ENCODE data around the gene GLIS2.
A peak's percentile ranks its signal among the peaks of the same experiment; 100 is the strongest.

GLIS2 gene

DNA sequence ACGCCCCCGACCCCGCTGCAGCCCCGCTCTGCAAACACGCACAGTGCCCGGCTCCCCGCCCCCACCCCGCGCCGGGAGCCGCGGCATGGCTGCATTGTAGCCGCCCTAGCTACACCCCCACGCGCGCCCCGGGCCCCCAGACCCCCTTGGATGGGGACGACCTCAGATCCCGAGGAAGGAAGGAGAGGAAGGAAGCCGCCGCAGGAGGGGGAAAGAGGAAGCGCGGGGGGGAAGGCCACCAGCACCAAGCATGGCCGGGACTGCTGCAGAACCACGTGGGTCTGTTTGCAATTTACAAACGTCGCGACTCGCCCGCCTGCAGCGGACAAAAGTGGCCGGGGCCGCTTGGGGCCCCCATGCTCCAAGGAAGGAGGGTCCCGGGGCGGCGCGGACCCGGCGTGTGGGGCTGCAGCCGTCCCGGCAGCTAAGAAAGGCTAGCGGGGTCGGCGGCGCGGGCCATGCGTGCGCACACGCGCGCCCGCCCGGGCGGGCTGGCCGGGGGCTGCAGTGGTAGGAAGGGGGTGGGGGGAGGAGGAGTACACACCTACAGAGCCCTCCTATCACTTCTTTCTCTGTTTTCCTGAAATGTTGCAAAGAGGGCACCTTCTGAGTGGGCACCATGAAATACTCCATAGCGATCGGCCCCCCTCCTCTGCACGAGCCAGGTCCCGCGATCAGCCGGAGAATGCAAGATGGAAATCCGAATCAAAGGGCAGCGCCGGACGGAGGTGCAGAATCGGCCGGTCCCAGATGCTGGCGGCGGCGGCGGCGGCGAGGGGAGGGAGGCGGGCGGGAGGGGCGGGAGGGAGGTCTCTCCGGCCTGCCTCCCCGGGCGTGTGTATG is 43.5 kb upstream of the GLIS2 start:
- DNase-seq (ENCODE audit: low spot score): peak; percentile 73
- in situ Hi-C loops (cut with MboI; ENCODE audit: low sequenced_read_pairs, unreplicated experiment): no loop called here
- TF ChIP-seq, protein P1, sequence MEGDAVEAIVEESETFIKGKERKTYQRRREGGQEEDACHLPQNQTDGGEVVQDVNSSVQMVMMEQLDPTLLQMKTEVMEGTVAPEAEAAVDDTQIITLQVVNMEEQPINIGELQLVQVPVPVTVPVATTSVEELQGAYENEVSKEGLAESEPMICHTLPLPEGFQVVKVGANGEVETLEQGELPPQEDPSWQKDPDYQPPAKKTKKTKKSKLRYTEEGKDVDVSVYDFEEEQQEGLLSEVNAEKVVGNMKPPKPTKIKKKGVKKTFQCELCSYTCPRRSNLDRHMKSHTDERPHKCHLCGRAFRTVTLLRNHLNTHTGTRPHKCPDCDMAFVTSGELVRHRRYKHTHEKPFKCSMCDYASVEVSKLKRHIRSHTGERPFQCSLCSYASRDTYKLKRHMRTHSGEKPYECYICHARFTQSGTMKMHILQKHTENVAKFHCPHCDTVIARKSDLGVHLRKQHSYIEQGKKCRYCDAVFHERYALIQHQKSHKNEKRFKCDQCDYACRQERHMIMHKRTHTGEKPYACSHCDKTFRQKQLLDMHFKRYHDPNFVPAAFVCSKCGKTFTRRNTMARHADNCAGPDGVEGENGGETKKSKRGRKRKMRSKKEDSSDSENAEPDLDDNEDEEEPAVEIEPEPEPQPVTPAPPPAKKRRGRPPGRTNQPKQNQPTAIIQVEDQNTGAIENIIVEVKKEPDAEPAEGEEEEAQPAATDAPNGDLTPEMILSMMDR (IDR thresholded peaks at IDR 0.05; ENCODE audit: borderline replicate concordance, control extremely low read depth, extremely low read depth, insufficient read depth, missing control alignments): no peak

DNA sequence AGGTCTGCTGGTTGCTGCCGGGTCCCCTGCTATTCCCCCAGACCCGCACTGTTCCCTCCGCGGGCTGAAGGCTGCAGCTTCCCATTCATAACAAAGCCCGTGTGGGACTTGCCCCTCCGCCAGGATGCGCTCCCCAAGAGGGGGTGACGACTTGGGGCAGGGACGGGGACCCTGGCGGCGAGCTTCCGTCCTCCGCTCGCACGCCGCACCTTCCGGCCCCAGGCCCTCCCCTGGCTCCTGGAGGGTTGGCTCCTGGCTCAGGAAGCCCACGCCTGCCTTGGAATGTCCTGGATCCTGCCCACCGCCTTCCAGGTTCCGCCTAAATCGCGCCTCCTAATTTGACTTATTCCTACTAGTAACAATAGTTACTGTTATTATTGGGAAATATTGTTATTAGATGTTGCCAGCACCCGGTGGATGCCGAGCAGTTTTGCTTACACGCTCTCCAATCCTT is 42.0 kb upstream of the GLIS2 start:
- TF ChIP-seq, protein P1 (IDR thresholded peaks at IDR 0.05; ENCODE audit: borderline replicate concordance, control extremely low read depth, extremely low read depth, insufficient read depth, missing control alignments): peak; percentile 55
- peak; percentile 71 for DNase-seq (ENCODE audit: low spot score)
- in situ Hi-C loops (cut with MboI; ENCODE audit: low sequenced_read_pairs, unreplicated experiment): no loop called here

GRCh38 chr16:4275861-4276260 is 40.0 kb upstream of the GLIS2 start:
- TF ChIP-seq, protein P1 (IDR thresholded peaks at IDR 0.05; ENCODE audit: borderline replicate concordance, control extremely low read depth, extremely low read depth, insufficient read depth, missing control alignments): no peak
- in situ Hi-C loops (cut with MboI; ENCODE audit: low sequenced_read_pairs, unreplicated experiment): no loop called here
- DNase-seq (ENCODE audit: low spot score): no peak

GRCh38 chr16:4277987-4278513 is 37.8 kb upstream of the GLIS2 start:
- TF ChIP-seq, protein P1 (IDR thresholded peaks at IDR 0.05; ENCODE audit: borderline replicate concordance, control extremely low read depth, extremely low read depth, insufficient read depth, missing control alignments): no peak
- DNase-seq (ENCODE audit: low spot score): no peak
- in situ Hi-C loops (cut with MboI; ENCODE audit: low sequenced_read_pairs, unreplicated experiment): no loop called here

- TF ChIP-seq, protein P1 (IDR thresholded peaks at IDR 0.05; ENCODE audit: borderline replicate concordance, control extremely low read depth, extremely low read depth, insufficient read depth, missing control alignments): no peak
- no peak for DNase-seq (ENCODE audit: low spot score)
- in situ Hi-C loops (cut with MboI; ENCODE audit: low sequenced_read_pairs, unreplicated experiment): no loop called here
Measured at GRCh38 chr16:4280625-4281024, 35.2 kb upstream of the GLIS2 start.

GRCh38 chr16:4283441-4283840 is 32.4 kb upstream of the GLIS2 start:
- in situ Hi-C loops (cut with MboI; ENCODE audit: low sequenced_read_pairs, unreplicated experiment): no loop called here

More at GRCh38 chr16:4283441-4283840, 32.4 kb upstream of the GLIS2 start:
- TF ChIP-seq, protein P1 (IDR thresholded peaks at IDR 0.05; ENCODE audit: borderline replicate concordance, control extremely low read depth, extremely low read depth, insufficient read depth, missing control alignments): no peak
- no peak for DNase-seq (ENCODE audit: low spot score)

All from GM13976 (cell line).